HG02840 (cell line): ENCODE data around the gene COL4A1.

Experiments used
- ATAC-seq: cut with Tn5 transposase; IDR thresholded peaks from one replicate; pipeline ENCODE4 v1.9.1; 2021; ENCODE audit warnings: mild to moderate bottlenecking, moderate library complexity, moderate number of reproducible peaks; ENCODE audit not compliant: unreplicated experiment, low FRiP score

The COL4A1 gene

DNA sequence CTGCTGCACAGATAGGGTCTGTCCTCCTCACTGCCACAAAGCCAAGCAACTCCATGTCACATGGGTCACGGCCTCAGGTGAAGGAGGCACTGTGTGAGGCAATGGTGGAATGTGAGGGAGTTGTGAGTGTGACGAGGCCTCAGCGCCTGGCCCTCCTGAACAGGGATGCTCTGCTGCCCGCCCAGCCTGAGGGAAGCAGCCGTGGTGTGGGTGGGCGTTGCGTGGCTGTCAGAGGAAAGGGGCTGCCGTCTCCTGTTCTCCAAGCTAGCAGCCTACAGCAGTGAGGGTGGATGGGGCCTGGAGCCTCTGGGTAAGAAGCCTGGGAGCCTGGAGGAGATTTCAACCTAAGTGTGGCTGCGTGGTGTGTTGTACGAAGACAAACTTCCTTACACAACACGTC, 125.0 kb downstream of the COL4A1 start:
- no peak for ATAC-seq

DNA sequence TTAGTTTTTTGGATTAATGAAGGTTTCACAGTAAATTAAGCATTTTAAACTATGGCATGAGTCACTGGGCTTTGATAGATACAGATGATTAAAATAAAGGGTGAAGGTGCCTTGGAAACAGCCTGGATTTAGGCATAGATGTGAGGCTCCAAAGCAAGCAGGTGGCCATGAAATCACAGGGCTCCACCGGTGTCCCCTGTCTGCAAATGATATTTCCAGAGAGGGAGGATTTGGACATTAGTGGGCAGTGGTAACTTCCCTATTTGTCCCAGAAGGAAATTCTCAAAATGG, 127.2 kb downstream of the COL4A1 start:
- no peak for ATAC-seq

DNA sequence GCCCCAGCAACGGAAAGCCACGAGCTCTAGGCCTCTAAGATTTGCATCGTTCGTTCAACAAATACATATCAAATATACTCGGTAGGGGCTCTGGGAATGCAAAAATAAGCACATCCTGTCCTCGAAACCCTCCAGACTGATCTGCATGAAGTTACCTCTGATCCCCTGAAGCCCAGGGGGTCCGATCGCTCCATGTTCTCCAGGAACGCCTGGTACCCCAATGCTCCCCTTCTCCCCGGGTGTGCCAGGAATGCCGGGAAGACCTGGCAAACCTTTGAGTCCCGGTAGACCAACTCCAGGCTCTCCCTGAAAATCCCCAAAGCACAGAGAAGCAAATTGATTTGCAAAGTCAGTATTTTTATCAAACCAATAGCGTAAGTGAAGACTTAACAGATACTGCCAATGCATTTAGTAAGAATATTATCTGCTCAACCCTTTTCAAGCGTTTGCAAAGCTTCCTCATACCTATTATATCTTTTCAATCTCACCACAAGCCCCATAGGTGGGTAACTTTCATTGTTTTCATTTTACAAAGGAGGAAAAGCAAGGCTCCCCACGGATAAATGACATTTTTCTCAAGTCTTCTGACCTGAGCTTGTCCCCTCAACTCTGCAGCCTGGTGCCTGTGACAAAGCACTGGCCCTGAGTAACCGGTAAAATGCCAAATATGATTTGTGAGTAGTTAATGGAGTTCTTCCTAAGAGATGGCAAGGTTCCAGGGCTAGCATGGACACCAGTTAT, 127.7 kb downstream of the COL4A1 start:
- no peak for ATAC-seq

DNA sequence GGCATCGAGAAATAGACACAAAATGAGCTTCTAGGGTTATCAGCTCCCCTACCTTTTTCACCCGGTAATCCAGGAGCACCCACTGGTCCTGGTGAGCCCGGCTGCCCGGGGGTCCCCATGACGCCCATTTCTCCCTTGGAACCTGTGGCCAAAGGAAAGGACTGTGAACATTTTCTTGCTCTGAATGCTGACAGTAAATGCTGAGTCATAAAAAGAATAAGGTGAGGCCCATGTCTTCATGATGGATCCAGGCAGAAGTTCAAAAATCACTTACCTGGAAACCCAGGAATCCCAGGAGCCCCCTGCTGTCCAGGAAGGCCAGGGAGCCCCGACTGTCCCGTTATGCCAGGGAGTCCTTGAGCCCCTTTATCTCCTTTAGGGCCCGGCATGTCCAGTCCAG, 129.2 kb downstream of the COL4A1 start:
- no peak for ATAC-seq

DNA sequence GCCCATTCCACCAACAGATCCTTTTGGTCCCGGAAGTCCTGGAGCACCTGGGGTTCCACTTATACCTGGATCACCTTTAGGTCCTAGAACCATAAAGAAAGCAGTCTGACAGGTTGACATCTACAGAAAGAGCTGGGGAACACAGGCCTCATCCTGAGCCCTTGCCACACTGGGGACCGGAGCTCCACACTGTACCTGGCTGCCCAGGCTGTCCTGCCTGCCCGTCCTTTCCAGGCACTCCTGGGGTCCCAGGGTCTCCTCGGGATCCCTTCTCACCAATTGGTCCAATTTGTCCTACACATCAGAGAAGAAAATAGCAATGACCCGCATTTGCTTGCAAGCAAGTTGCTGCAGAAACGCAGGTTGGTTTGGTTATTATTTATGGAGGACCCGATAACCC, 130.5 kb downstream of the COL4A1 start:
- no peak for ATAC-seq

DNA sequence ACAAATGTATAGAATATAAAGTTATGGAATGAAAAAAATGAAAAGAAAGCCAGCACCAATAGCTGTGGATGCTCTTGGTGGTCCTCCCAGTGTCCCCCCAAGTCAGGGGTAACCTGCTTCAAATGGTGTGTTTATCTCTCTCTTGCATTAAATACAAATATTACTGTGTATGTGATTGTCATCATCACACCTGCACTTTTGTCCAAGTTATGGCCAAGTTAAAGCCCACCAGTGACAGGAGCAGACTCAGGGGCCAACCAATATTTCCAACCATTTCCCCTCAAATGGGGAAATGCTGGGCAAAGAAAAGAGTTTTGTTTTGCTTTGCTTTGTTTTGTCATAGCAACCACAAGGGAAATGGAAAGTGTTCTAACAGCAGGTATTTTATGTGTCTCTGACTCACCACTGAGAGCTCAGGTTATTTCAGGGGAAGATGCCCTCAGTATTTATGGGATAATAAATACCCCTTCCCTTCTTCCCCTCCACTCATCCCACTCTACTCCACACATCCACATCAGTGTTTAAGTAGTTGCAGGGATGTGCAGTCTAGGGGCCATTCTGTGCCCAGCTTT, 133.6 kb downstream of the COL4A1 start:
- no peak for ATAC-seq

DNA sequence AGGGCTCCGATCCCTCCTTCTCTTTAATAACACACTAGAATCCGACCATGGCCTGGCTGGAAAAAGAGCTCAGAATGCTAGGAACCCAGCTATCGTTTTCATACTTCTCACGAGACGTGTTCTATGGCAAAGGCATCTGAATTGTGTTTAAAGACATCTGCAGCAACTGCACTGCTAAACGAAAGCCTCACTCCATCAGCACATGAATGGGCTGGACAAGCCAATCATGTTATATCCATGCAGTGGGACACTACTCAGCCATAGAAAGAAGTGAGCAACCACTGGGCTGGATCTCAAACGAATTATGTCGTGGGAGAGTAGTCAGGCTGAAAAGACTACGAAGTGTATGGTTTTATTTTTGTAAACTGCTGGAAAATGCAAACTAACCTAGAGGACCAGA, 136.1 kb downstream of the COL4A1 start:
- no peak for ATAC-seq

DNA sequence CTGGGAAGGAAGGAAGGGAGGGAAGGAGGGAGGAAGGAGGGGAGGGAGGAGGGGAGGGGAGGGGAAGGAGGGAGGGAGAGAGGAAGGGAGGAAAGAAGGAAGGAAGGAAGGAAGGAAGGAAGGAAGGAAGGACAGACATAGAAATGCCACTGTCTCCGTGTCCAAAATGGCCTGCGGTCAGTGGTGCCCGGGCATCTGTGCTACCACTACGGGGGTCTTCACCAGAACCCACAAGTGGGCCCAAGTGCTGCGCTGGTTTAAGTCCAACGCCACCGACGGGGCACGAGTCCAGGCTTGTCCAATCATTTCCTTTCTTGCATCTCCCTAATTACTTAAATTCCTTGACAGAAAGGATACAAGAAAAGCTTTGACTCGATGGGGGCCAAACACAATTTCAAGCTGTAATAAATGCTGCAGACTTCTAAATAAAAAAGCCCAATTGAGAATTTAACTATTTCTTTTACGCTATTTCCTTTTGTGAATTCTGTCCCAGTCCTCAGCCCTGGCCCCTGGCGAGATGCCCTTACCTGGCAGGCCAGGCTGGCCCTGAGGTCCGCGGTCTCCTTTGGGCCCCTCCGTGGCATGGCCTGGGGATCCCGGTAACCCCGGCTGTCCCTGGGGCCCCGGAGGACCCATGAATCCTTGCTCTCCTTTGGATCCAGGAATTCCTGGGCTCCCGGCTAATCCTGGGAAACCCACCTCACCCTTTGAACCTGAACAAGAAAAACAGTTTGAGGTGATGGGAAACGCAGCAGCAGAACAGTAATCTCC, 136.8 kb downstream of the COL4A1 start:
- ATAC-seq: no peak

DNA sequence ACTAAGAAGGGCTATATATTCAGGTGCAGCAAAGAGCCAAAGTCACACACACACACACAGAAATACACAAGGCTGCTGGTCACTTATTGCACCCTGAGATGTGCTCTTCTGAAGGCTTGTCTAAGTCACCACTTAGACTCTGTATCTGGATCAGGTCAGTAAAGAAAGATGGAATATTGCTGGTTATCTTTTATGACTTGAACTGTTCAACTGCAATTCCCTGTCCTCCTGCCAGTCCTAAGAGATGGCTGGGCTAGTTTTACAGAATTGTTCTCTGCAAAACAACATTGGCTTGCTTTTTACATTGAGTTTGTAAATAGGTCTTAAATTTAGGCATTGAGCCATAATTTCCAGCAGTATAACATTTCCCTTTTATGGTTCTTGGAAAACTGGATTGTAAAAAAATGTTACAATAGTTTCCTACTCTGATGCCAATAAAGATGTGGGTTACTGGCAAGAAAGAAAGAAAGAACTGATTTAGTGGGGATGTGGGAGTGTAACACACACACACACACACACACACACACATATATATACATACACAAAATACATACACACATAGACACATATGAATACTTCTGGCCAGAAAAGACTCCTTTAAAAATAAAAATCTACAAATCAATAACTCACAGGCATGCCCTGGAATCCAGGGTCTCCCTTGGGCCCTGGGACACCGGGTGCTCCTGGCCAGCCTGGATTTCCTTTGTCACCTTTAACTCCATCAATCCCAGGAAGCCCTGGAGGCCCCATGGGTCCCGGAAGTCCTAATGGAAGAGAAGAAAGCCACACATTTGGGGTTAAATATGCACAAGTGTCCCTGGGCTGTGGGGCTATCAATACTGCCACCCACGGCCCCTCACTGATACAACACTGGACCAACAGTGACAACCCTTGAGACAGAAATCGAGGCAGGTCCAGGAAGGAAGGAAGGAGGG, 137.7 kb downstream of the COL4A1 start:
- no peak for ATAC-seq

DNA sequence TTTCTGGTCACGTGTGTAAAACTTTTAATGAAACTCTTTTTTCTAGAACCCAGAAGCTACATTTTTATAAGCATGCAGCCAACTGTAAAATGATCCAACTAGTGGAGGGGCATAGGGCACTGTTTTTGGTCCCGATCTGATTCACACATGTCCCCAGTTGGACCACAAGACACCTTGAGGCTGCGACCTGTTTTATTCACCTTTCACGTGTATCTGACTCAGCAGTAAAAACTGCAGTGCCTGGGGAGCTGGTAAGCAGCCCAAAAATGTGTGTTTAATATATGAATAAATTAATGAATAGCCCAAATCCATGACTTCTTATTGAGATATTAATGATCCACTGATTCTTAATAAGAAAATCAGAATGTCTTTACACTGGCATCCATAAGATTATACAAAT, 140.4 kb downstream of the COL4A1 start:
- no peak for ATAC-seq

DNA sequence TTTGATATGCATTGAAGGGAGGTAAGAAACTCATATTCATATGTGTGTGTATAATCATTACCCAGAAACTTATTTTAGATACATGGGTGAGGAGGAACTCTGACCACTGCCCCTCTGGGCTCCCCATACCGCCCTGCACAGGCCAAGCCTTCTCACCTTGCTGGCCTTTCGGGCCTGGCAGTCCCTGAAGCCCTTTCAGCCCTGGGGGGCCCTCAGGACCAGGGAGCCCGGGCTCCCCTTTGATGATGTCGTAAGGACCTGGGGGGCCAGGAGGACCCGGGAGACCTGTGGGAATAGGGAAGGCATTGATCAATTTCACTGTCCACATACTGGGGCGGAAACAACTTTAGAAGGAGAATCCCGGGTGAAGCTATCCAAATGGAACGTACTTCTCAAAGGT, 142.3 kb downstream of the COL4A1 start:
- ATAC-seq: no peak

DNA sequence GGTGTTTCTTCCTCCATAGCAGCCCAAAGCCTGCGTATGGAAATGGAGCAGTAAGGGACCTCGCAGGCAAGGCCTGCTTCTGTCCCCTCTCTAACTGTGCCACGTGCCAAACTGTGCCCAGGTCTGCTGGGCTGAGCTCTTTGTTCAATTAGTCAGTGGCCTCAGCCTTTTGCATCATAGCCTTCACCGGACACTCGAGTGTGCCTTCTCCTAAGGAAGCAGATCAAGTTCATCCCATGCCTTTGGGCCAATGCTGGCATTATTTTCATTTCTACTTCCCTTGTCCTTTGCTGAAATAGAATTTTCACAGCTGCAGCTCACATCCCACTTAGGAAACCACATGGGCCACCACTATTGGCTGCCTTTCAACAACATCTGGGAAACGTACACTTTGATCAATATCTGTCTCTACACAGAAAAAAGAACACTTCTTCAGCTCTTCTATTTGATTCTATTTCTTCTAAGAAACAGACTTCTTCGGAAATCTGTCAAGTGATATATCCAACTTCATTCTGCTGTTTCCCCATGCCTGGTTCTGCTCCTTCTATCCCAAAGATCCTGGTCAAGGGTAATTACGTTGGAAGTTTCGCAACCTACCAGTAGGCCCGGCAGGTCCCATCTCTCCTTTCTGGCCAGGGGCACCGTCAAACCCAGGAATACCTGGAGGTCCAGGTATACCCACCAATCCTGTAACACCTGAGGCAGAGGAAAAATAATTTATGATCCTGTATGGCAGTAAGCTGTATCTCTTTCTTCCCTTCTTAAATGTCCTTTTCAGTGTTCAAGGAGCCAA, 143.9 kb downstream of the COL4A1 start:
- ATAC-seq: no peak

DNA sequence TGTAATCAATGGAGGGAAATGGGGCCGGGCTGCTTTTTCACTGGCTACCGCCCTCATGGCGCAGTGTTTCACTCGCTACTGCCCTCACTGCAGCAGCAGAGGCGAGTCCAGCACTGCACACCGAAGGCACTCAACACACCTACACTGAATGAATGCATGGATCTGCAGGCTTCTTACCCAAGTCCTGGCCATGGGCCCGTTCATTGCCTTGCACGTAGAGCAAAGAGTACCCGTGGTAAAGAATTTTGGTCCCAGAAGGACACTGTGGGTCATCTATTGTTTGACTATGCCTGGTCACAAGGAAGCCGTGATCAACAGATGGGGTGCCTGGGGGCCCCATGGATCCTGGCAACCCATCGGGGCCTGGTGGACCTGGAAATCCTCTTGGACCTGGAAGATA, 144.9 kb downstream of the COL4A1 start:
- no peak for ATAC-seq

DNA sequence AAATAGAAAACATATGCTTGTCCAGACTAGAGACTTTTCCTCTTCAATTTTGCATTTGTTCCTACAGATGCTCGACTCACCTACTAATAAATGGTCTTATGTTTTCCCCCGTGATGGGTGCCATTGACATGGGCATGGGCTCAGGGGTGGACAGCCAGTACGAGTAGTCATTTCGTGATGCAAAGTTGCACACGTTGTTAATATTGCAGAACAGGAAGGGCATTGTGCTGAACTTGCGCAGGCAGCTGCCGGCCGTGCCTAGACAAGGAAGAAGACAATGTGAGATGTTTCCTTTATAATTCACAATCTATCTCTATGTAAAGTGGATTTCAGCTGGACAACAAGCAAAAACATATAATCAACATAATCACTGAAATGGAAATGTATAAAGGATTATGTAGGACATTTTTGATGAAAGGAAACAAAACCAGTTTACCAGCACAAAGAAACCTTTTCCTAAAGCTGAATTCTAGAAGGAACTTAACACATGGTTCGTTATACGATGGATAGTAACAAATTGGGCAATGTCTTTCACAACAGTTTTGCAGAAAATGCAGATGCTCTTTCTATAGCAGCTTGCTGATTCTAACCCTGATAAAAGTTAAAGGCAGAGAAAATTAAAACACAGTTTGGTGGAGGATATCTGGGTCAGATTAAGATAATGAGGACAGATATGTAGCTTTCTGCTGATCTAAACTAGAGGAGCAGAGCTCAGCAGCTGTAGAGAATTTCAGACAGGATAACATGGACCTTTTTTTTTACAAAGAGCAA, 145.7 kb downstream of the COL4A1 start:
- no peak for ATAC-seq

DNA sequence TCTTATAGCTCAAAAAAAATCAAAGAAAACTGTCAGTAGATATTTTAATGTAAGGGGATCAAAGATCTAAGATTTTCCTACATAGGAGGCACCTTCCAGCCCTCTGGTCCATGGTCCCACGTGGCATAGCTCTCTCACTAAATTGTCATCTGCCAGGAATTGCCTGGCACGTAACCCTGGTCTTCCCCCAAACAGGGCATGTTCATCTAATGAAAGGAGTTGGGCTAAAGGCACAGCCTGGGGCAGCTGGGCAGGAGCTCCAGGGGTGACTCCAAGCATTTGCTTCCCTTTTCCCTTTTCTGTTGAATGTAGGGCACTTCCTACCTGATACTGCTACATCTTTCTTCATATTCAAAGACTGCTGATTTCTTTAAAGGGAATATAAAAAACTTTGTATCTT, 148.7 kb downstream of the COL4A1 start:
- no peak for ATAC-seq

DNA sequence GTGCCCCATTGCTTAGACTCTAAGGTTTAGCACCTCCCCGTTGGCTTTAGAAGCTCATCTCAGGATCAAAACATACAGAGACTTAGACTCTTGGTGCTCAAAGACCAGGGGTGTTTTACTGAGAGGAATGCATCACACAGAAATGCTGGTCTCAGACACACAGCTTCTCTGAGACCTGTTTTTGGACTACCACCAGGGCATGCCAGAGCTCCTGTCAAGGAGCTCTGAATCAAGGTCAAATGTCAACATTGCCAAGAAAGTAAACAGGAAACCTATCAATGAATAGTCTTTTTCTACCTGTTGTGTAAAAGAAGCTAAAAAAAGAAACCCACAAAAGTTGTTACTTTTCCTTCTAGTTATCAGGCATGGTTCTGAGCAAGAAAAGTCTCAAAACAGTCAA, 149.2 kb downstream of the COL4A1 start:
- no peak for ATAC-seq

DNA sequence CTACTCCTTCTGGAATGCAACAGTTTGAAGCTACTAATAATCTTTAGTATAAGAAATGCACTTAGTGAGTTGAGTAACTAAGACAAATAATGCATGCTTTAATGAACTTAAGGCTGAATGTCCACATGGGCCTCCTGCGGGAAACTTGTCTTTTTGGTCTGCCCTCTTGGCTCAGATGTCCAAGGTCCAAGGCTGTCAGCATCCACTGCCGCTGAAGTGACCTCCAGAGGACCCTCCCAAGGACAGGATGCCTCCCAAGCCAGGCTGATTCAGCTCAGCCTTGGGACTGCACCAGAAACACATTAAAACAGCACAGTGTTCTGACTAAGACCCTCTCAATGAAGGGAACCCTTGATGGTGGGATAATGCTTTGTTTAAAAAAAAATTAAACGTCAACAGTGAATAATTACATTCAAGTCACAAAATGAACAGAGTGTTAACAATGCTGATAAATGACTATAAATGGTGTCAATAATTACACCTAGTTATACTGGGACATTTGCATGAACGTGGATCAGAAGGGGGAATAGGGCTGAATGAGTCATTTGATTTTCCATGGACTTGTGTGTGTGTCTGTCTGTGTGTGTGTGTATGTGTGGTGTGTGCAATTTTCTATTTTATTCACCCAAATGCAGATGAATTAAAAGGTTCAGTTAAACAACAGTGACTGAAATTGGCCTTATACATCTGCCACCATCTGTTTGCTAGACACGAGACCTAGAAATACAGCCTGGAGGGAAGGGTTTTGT, 150.5 kb downstream of the COL4A1 start:
- no peak for ATAC-seq

DNA sequence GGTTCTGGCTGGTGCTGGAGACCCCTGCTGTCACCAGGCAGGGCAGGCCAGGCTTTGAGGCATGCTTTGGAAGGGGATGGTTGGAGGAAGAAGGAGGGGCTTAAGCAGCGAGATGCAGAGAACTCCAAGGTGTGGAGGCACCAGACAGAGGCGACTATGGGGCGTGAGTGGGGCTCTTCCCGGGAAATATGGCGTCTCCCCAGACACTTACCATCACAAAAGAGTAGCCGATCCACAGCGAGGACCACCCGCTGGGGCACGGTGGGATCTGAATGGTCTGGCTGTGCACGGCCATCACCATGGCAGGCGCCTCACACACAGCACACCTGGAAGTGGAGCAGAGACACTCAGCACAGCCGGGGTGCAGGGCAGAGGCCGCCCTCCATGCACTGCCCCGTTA, 151.9 kb downstream of the COL4A1 start:
- no peak for ATAC-seq
